HUES64 (cell line): ENCODE data around the gene TMUB2.

Source experiments
- H3K27ac ChIP-seq: 2 replicates; pipeline ENCODE4 v1.7.0; 2013; ENCODE audit warnings: low read depth, low read length, inconsistent platforms
- H3K27me3 ChIP-seq: 2 replicates; pipeline ENCODE4 v1.6.1; 2013; ENCODE audit warnings: mild to moderate bottlenecking, low read length; ENCODE audit not compliant: insufficient read depth
- H3K36me3 ChIP-seq: 2 replicates; pipeline ENCODE4 v1.6.1; 2013; ENCODE audit warnings: mild to moderate bottlenecking, low read length; ENCODE audit not compliant: insufficient read depth
- H3K4me1 ChIP-seq: 2 replicates; pipeline ENCODE4 v1.6.1; 2013; ENCODE audit warnings: mild to moderate bottlenecking, low read length, moderate library complexity; ENCODE audit not compliant: insufficient read depth
- H3K4me3 ChIP-seq: 2 replicates; pipeline ENCODE4 v1.5.1; 2013; ENCODE audit warnings: mild to moderate bottlenecking, low read length, moderate library complexity
- H3K9ac ChIP-seq: 2 replicates; pipeline ENCODE4 v1.6.1; 2013; ENCODE audit warnings: mild to moderate bottlenecking, low read depth, low read length
- H3K9me3 ChIP-seq: 2 replicates; pipeline ENCODE4 v1.6.1; 2013; ENCODE audit warnings: low read depth, low read length; ENCODE audit not compliant: insufficient read depth
- WGBS: fragments of 150-250, 120-280 bp; methylation state at CpG from one replicate; pipeline ENCODE4 v1.1.7; 2013; ENCODE audit warnings: missing lambda C conversion rate; 5-methylcytosine and 5-hydroxymethylcytosine counted together

TMUB2 gene

DNA sequence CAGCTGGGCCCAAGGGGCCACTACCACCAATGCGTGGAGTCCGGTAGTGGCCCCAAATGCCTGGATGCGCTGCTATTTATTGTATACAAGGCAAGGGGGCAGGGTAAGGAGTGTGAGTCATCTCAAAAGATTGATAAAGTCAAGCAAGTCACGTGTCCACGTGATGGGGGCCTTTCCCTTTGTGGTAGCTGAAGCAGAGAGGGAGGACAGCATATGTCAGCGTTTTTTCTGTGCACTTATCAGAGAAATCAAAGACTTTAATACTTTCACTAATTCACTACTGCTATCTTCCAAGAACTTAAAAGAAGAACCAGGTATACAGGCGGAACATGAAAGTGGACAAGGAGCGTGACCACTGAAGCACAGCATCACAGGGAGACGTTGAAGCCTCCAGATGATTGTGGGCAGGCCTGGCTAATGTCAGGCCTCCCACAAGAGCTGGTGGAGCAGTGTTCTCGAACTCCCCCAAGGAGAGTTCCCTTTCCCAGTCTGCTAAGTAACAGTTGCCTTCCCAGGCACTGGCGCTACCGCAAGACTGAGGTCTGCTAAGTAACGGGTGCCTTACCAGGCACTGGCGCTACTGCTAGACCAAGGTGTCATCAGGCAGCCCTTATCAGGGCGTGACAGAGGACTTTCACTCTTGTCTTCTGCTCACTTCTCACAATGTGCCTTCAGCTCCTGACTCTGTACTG is 27.1 kb upstream of the TMUB2 start:
- Histone ChIP-seq H3K36me3 (peaks cover 56% of the 10 kb centered on the region), H3K9me3 (no peaks in the 10 kb centered on the region), H3K4me3 (no peak overlapping the region), H3K27ac (no peak overlapping the region), H3K27me3 (no peaks in the 10 kb centered on the region), H3K9ac (no peak overlapping the region), H3K4me1 (no peaks in the 10 kb centered on the region)
- whole genome bisulfite sequencing: 93% methylated on average over 15 of the region's 15 CpGs

DNA sequence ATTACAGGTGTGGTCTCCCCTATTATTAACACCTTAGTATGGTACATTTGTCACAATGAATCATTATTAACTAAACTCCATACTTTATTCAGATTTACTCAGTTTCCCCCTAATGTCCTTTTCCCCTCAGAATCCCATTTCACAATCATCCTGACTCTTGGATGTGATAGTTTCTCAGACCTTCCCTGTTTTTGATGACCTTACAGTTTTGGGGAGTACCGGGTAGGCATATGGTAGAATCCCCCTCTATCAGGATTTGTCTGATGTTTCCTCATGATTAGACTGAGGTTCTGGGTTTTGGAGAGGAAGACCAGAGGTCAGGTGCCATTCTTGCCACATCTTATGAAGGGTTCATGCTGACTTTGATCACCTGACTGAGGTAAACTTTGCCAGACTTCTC is 22.3 kb upstream of the TMUB2 start:
- no peaks in the 10 kb centered on the region for H3K9me3 ChIP-seq
- H3K36me3 ChIP-seq: peaks cover 23% of the 10 kb centered on the region
- H3K27ac ChIP-seq: no peak overlapping the region
- no peak overlapping the region for H3K4me3 ChIP-seq
- no peaks in the 10 kb centered on the region for H3K27me3 ChIP-seq
- H3K9ac ChIP-seq: no peak overlapping the region
- peaks cover 3% of the 10 kb centered on the region; the same call in 1 of the 2 replicates for H3K4me1 ChIP-seq
- WGBS: 100% methylated on average over 1 of the region's 1 CpG

DNA sequence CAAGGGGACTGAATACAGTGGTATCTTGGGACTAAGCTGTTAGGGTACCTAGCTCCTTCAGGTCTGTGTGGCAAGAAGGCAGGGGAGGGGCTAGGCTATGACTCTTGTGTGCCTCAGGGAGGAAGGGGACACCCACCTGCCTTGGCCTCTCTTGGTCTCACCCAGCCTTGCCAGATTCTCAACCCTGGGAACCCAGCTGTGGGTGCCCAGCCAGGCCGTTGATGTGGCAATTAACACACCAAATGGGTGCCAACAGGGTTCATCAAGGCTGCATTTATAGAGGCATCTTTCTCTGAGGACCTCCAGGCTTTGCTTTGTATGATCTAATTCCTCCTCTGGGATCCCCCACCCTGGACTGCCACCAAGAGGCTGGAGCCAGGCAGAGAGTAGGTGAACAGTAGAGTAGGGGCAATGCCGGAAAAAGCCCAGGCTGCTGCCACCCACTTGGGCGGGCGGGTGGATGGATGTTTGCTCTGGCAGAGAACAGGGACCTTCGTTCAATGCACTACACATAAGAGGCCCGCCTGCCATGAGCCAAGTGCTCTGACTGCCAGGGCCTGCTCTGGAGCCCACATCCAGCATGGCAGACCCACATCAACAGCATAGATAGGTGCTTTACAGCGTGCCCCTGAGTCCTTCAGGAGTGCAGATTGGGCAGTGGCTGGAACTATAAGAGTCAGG is 19.5 kb upstream of the TMUB2 start:
- Histone ChIP-seq H3K27ac (no peak overlapping the region), H3K36me3 (peaks cover under 1% of the 10 kb centered on the region; the same call in 1 of the 2 replicates), H3K4me1 (peaks cover 16% of the 10 kb centered on the region), H3K9ac (no peak overlapping the region), H3K9me3 (no peaks in the 10 kb centered on the region), H3K27me3 (no peaks in the 10 kb centered on the region), H3K4me3 (no peak overlapping the region)
- WGBS: 92% methylated on average over 7 of the region's 7 CpGs

DNA sequence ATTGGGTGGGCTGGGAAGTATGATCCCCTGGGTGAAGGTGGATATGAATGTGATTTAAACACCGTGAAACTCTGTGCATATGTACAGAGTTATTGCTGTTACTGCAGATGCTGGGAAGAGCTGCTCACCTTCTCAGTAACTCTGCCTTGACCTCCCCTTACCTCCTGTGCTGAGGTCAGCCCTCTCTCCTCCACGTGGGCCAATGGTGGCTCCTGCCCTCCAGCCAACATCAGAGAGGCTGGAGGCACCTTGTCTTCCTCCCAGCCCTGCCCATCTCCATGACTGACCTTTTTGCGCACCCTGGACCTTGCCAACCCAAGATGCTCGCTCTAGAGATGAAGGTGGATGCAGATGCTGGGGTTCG is 16.7 kb upstream of the TMUB2 start:
- Histone ChIP-seq H3K27ac (peak overlapping the region; percentile 67; the same call in 1 of the 2 replicates), H3K9me3 (no peaks in the 10 kb centered on the region), H3K4me3 (peak overlapping the region; percentile 22; the same call in 1 of the 2 replicates), H3K4me1 (peaks cover 16% of the 10 kb centered on the region), H3K27me3 (no peaks in the 10 kb centered on the region), H3K36me3 (no peaks in the 10 kb centered on the region), H3K9ac (no peak overlapping the region)
- WGBS: 80% methylated on average over 5 of the region's 5 CpGs

DNA sequence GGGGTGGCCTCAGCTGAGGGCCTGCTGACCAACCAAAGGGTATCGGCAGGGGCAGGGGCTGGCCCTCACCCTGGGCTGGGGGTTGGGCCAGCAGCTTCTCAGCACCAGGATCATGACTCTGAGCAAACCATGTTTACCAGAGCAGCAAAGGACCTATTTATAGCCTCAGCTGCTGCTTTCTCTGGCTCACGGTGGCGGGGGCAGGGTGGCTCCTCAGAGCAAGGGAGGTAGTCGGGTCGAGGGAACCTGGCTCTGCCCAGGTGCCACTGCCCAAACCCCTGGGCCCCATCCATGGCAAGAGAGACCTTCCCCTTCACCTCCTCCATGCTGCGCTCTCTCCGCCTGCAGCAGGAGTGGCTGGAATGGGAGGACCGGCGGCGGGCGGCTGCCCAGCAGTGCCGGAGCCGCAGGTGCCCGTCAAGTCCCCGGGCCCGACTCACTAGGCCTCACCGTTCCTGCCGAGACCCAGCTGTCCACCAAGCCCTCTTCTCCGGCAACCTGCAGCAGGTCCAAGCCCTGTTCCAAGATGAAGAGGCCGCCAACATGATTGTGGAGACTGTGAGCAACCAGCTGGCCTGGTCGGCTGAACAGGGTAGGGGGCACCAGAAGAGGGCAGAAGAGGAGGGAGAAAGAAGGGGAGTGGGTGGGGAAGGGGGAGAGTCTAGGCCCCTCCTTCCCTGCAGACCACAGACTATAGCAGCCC is 16.1 kb upstream of the TMUB2 start, which contains the start of gene ASB16:
Gene ASB16 (plus strand): TSS at position 206 of the 703 bp plus-strand sequence. CDS start 86 bp downstream, at position 292.
- Histone ChIP-seq H3K27ac (peak within 1 kb of the TSS; percentile 67; the same call in 1 of the 2 replicates), H3K4me1 (peaks cover 16% of the 10 kb centered on the region), H3K36me3 (peaks cover 4% of the 10 kb centered on the region; the same call in 1 of the 2 replicates), H3K27me3 (no peaks in the 10 kb centered on the region), H3K4me3 (peak within 1 kb of the TSS; percentile 22), H3K9ac (no peak within 1 kb of the TSS), H3K9me3 (no peaks in the 10 kb centered on the region)
- 60% methylated on average over 21 of the region's 21 CpGs for WGBS

DNA sequence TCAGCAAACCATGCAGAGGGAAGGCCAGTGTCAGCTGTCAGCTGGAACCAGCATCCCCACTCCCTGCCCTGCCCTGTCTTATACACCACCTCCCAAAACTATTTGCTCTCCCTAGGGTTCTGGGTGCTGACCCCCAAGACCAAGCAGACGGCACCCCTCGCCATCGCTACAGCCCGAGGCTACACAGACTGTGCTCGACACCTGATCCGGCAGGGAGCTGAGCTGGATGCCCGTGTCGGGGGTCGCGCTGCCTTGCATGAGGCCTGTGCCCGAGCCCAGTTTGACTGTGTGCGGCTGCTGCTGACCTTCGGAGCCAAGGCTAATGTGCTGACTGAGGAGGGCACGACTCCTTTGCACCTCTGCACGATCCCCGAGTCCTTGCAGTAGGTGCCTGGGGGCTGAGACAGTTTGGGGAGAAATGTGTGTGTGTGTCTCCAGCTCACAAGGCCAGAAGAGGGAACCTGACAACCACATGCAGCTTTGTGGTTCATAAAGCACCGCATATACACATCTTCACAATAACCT is 14.8 kb upstream of the TMUB2 start:
- peaks cover 15% of the 10 kb centered on the region for H3K36me3 ChIP-seq
- 90% methylated on average over 17 of the region's 17 CpGs for WGBS
- H3K4me1 ChIP-seq: peaks cover 16% of the 10 kb centered on the region
- H3K27ac ChIP-seq: no peak overlapping the region
- H3K27me3 ChIP-seq: no peaks in the 10 kb centered on the region
- H3K9me3 ChIP-seq: no peaks in the 10 kb centered on the region
- H3K4me3 ChIP-seq: no peak overlapping the region
- no peak overlapping the region for H3K9ac ChIP-seq

DNA sequence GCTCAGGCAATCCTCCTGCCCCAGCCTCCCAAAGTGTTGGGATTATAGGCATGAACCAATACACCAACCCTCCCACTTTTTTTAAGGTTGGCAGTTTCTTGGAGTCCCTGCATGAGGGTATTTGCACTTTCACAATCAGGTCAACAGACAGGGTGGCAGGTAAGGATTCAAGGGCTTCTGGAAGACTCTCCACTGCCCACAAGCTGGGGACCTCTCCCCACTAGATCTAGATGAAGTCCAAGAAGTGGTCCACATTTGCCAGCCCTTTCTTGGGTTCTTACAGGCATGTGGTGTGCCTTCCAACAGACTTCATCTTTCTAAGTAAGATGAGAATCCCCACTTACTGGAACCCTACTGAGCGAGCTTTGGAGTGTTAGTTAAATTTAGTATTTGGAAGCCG is 12.3 kb upstream of the TMUB2 start:
- 86% methylated on average over 2 of the region's 2 CpGs for WGBS
- no peak overlapping the region for H3K27ac ChIP-seq
- no peak overlapping the region for H3K4me3 ChIP-seq
- no peaks in the 10 kb centered on the region for H3K9me3 ChIP-seq
- H3K27me3 ChIP-seq: no peaks in the 10 kb centered on the region
- H3K9ac ChIP-seq: no peak overlapping the region
- H3K4me1 ChIP-seq: peaks cover 13% of the 10 kb centered on the region
- H3K36me3 ChIP-seq: peaks cover 32% of the 10 kb centered on the region

DNA sequence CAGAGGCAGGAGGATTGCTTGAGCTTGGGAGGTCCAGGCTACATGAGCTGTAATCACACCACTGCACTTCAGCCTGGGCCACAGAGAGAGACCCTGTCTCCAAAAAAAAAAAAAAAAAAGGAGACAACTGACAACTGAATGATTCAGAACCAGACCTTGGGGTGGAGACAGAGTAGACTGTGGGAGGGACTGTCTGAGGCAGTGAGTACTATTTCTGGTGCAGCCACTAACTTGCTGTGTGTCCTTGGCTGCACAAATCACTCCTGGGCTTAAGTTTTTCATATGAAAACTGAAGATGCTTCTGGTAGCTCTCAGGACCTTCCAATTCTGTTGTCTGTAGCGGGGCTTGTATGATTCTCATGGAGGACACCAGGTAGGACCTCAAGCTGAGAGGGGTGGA is 10.5 kb upstream of the TMUB2 start:
- Histone ChIP-seq H3K4me3 (no peak overlapping the region), H3K4me1 (no peaks in the 10 kb centered on the region), H3K9ac (no peak overlapping the region), H3K27me3 (no peaks in the 10 kb centered on the region), H3K27ac (no peak overlapping the region), H3K36me3 (peaks cover 32% of the 10 kb centered on the region), H3K9me3 (no peaks in the 10 kb centered on the region)
- 92% methylated on average over 1 of the region's 1 CpG for WGBS

DNA sequence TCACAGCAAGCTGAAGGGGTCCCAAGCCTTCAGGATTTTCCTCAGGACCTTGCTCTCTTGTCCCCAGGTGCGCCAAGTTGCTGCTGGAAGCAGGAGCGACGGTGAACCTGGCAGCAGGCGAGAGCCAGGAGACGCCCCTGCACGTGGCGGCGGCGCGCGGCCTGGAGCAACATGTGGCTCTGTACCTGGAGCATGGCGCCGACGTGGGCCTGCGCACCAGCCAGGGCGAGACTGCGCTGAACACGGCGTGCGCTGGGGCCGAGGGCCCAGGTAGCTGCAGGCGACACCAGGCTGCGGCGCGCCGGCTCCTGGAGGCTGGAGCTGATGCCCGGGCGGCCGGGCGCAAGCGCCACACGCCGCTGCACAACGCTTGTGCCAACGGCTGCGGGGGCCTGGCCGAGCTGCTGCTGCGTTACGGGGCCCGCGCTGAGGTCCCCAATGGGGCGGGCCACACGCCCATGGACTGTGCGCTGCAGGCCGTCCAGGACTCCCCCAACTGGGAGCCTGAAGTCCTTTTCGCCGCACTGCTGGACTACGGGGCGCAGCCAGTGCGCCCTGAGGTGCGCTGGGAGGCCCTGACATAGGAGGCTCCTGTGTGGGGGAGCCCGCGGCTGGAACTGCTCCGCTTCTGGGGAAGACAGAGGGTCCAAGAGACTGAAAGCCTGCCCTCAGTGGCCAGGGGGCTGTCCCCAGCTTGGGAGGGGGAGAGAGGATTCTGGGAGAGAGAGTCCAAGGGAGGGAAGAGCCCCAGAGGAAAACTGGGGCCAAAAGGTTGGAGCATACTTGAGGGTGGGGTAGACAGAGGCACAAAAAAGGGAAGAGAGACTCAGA is 9.9 kb upstream of the TMUB2 start:
- 97% methylated on average over 54 of the region's 54 CpGs for WGBS
- Histone ChIP-seq H3K27ac (no peak overlapping the region), H3K27me3 (no peaks in the 10 kb centered on the region), H3K4me3 (no peak overlapping the region), H3K9me3 (peaks cover 3% of the 10 kb centered on the region; the same call in 1 of the 2 replicates), H3K4me1 (no peaks in the 10 kb centered on the region), H3K36me3 (peaks cover 37% of the 10 kb centered on the region), H3K9ac (no peak overlapping the region)

DNA sequence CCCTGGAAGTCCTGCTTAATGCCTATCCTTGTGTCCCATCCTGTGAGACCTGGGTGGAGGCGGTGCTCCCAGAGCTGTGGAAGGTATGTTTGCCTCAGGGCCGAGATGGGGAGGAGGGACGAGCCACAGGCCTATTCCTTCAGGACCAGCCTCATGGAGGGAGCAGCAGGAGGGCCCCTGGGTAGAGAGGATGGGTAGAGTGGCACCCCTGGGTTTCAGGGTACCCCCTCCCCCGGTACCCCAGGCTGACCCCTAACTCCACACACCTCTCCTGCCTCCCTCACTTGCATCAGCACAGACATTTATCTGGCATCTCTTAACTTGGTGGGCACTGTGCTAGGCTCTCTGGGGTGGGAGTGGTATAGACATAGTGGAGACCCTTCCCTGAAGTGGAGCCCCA is 9.1 kb upstream of the TMUB2 start:
- Histone ChIP-seq H3K4me1 (no peaks in the 10 kb centered on the region), H3K9ac (no peak overlapping the region), H3K36me3 (peaks cover 45% of the 10 kb centered on the region), H3K4me3 (no peak overlapping the region), H3K27me3 (no peaks in the 10 kb centered on the region), H3K27ac (no peak overlapping the region), H3K9me3 (peaks cover 3% of the 10 kb centered on the region; the same call in 1 of the 2 replicates)
- 89% methylated on average over 4 of the region's 4 CpGs for WGBS
